HEK293T (cell line): ENCODE measurements around the gene PDE7B.

ENCODE experiments used
- ARNT ChIP-seq: fragments of 450-650 bp; IDR thresholded peaks from 2 replicates; pipeline ENCODE4 v1.6.1; 2017; ENCODE audit warnings: mild to moderate bottlenecking
- BHLHE40 ChIP-seq: fragments of 450-650 bp; IDR thresholded peaks from 2 replicates; pipeline ENCODE4 v1.6.1; 2016; ENCODE audit warnings: mild to moderate bottlenecking, moderate library complexity, borderline replicate concordance
- CTBP1 ChIP-seq: fragments of 450-650 bp; IDR thresholded peaks from 2 replicates; pipeline ENCODE4 v1.6.1; 2016; ENCODE audit warnings: borderline replicate concordance
- ELF4 ChIP-seq: fragments of 450-650 bp; IDR thresholded peaks from 2 replicates; pipeline ENCODE4 v1.6.1; 2017; ENCODE audit warnings: antibody characterized with exemption
- FOXA1 ChIP-seq: fragments of 450-650 bp; IDR thresholded peaks from 2 replicates; pipeline ENCODE4 v1.6.1; 2016; ENCODE audit warnings: mild to moderate bottlenecking
- FOXK2 ChIP-seq: fragments of 450-650 bp; IDR thresholded peaks from 2 replicates; pipeline ENCODE4 v1.6.1; 2016; ENCODE audit warnings: mild to moderate bottlenecking
- FOXM1 ChIP-seq: fragments of 450-650 bp; IDR thresholded peaks from 2 replicates; pipeline ENCODE4 v1.6.1; 2017; ENCODE audit warnings: mild to moderate bottlenecking, borderline replicate concordance
- HDGF ChIP-seq: fragments of 450-650 bp; IDR thresholded peaks from 2 replicates; pipeline ENCODE4 v1.6.1; 2017; ENCODE audit warnings: antibody characterized with exemption, borderline replicate concordance
- L3MBTL2 ChIP-seq: fragments of 450-650 bp; conservative IDR thresholded peaks from 2 replicates; pipeline ENCODE4 v1.6.1; 2016; ENCODE audit warnings: mild to moderate bottlenecking
- NFRKB ChIP-seq: fragments of 450-650 bp; IDR thresholded peaks from 2 replicates; pipeline ENCODE4 v1.6.1; 2016; ENCODE audit warnings: mild to moderate bottlenecking, moderate library complexity
- PKNOX1 ChIP-seq: fragments of 450-650 bp; IDR thresholded peaks from 2 replicates; pipeline ENCODE4 v1.6.1; 2016
- SP1 ChIP-seq: fragments of 450-650 bp; IDR thresholded peaks from 2 replicates; pipeline ENCODE4 v1.6.1; 2017
- SUZ12 ChIP-seq: fragments of 450-650 bp; IDR thresholded peaks from 2 replicates; pipeline ENCODE4 v1.6.1; 2016; ENCODE audit warnings: mild to moderate bottlenecking
- TARDBP ChIP-seq: fragments of 450-650 bp; IDR thresholded peaks from 2 replicates; pipeline ENCODE4 v1.6.1; 2016

DNA sequence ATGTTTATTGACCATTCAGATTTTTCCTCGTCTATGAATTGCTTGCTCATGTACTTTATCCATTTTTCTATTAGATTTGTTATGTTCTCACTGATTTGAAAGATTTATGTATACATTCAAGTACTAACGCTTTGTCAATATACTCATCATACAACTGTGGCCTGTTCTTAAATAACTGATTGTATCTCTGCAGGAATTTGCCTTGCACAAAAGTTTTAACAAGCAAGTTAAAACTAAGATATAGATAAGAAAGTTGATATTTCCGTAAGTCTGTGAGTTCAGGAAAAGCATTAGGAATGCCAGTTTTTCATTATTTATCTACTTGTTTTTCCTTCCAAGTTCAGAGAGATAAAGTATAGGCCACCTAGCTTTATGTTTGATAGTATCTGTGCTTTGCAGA, 95.2 kb downstream of the PDE7B start:
- TF ChIP-seq L3MBTL2 (no peak), TARDBP (no peak), HDGF (no peak), BHLHE40 (no peak), ARNT (no peak), NFRKB (no peak), FOXK2 (no peak), FOXA1 (no peak), CTBP1 (no peak), FOXM1 (no peak), SP1 (no peak), ELF4 (no peak), SUZ12 (no peak), PKNOX1 (no peak)
